Endothelial cell (in vitro differentiated cells): ENCODE measurements around the gene GPR3. TPM values are rescaled to one million over a fixed set of nuclear protein-coding genes. Genes with fewer than 3 reads are reported as not detected.
"Not testable (repeated sequence)": the region's sequence is repeated elsewhere in the genome, so short reads cannot be mapped to it uniquely, and the experiment has no call there.

ENCODE experiments used
- DNase-seq: peaks from one replicate; pipeline ENCODE4 v3.0.0; 2021; ENCODE audit warnings: low spot score
- H3K27ac Mint-ChIP-seq: one replicate; pipeline ENCODE4 v1.8.0; 2021; ENCODE audit warnings: mixed read lengths, inconsistent platforms; ENCODE audit not compliant: unreplicated experiment
- H3K27me3 Mint-ChIP-seq: one replicate; pipeline ENCODE4 v1.8.0; 2021; ENCODE audit warnings: mild to moderate bottlenecking, moderate library complexity, mixed read lengths, inconsistent platforms; ENCODE audit not compliant: unreplicated experiment
- H3K36me3 Mint-ChIP-seq: one replicate; pipeline ENCODE4 v1.8.0; 2021; ENCODE audit warnings: mild to moderate bottlenecking, low read depth, mixed read lengths, inconsistent platforms; ENCODE audit not compliant: unreplicated experiment
- H3K4me1 Mint-ChIP-seq: one replicate; pipeline ENCODE4 v1.8.0; 2021; ENCODE audit warnings: mild to moderate bottlenecking, mixed read lengths, inconsistent platforms; ENCODE audit not compliant: unreplicated experiment
- H3K4me3 Mint-ChIP-seq: one replicate; pipeline ENCODE4 v1.8.0; 2021; ENCODE audit warnings: mild to moderate bottlenecking, mixed read lengths, inconsistent platforms; ENCODE audit not compliant: unreplicated experiment
- H3K9me3 Mint-ChIP-seq: one replicate; pipeline ENCODE4 v1.8.0; 2021; ENCODE audit warnings: mixed read lengths, inconsistent platforms; ENCODE audit not compliant: unreplicated experiment
- total RNA-seq: library from RNA; stranded (reverse); fragmentation: NEBNext Ultra II Directional; extraction: Animal tissue kit (Norgen Biotek cat#: 25700); gene quantifications from one replicate; pipeline ENCODE4 v1.2.1, GENCODE V29; 2021; ENCODE audit not compliant: unreplicated experiment
- TF ChIP-seq, protein P1 (sequence below): fragments of 200-600 bp; sonication (generic); IDR thresholded peaks from one replicate; pipeline ENCODE4 v1.5.0; 2021; ENCODE audit warnings: antibody characterized with exemption; ENCODE audit not compliant: unreplicated experiment

GPR3 gene
- total RNA-seq, 1 donor from 2014 or later, result 2.4 TPM

DNA sequence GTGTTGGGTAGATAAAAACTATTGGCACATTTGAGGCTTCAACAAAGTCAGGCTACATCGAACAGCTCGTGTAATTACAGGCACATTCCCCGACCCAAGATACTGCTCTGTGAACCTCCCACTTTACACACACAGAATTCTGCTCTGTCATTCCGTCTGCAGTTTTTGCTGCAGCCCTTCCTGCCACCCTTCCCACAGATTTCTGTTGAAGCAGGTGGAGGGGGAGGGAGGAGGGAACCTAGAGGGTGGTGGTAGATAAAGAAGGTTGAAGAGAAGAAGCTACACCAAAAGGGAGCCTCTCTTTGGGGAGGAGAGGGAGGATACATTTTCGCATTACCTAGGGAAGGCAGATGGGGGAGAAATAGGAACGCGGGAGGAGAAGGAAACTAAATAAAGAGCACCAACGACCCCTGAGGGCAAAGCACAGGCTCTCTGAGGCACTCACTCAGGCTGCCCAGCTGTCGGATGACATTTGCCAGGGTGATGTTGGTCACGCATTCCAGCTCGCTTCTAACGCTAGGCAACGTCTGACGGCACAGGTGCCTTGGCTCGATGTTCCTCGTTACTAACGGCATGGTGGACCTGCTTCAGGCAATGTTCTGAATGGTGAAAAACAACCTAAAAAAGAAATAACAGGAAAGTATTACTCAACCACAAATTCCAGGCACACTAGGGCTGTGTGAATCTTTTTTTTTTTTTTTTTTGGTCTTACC is 36.0 kb downstream of the GPR3 start:
- Mint-ChIP-seq H3K27me3 (peaks cover 4% of the 10 kb centered on the region), H3K36me3 (peaks cover 31% of the 10 kb centered on the region), H3K27ac (peak overlapping the region; percentile 94), H3K4me1 (peaks cover 64% of the 10 kb centered on the region), H3K4me3 (peak overlapping the region; percentile 47), H3K9me3 (peaks cover 1% of the 10 kb centered on the region)
- no peak for DNase-seq
- TF ChIP-seq, protein P1, sequence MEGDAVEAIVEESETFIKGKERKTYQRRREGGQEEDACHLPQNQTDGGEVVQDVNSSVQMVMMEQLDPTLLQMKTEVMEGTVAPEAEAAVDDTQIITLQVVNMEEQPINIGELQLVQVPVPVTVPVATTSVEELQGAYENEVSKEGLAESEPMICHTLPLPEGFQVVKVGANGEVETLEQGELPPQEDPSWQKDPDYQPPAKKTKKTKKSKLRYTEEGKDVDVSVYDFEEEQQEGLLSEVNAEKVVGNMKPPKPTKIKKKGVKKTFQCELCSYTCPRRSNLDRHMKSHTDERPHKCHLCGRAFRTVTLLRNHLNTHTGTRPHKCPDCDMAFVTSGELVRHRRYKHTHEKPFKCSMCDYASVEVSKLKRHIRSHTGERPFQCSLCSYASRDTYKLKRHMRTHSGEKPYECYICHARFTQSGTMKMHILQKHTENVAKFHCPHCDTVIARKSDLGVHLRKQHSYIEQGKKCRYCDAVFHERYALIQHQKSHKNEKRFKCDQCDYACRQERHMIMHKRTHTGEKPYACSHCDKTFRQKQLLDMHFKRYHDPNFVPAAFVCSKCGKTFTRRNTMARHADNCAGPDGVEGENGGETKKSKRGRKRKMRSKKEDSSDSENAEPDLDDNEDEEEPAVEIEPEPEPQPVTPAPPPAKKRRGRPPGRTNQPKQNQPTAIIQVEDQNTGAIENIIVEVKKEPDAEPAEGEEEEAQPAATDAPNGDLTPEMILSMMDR, result no peak

DNA sequence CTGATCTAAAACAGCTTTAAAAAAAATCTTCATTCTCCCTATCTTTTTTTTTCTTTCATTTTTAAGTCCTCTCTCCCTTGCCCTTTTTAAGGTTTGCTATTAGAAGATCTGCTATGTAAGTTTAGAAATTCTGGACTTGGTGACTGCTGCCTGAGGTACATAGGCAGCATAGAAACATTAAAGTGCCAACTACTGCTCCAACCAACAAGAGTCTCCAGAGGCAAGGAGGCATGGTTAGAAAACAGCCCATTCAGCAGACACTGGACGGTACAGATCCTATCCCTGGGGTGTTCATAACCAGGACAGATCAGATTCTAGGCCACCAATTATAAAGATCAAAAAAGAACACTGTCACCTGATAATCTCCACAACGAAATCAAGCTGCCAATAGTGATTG is 36.6 kb downstream of the GPR3 start:
- Mint-ChIP-seq H3K27me3 (peaks cover 8% of the 10 kb centered on the region), H3K4me3 (no peak overlapping the region), H3K27ac (peak overlapping the region; percentile 94), H3K9me3 (peaks cover 6% of the 10 kb centered on the region), H3K4me1 (peaks cover 68% of the 10 kb centered on the region), H3K36me3 (peaks cover 28% of the 10 kb centered on the region)
- TF ChIP-seq, protein P1, result no peak
- DNase-seq, result no peak

DNA sequence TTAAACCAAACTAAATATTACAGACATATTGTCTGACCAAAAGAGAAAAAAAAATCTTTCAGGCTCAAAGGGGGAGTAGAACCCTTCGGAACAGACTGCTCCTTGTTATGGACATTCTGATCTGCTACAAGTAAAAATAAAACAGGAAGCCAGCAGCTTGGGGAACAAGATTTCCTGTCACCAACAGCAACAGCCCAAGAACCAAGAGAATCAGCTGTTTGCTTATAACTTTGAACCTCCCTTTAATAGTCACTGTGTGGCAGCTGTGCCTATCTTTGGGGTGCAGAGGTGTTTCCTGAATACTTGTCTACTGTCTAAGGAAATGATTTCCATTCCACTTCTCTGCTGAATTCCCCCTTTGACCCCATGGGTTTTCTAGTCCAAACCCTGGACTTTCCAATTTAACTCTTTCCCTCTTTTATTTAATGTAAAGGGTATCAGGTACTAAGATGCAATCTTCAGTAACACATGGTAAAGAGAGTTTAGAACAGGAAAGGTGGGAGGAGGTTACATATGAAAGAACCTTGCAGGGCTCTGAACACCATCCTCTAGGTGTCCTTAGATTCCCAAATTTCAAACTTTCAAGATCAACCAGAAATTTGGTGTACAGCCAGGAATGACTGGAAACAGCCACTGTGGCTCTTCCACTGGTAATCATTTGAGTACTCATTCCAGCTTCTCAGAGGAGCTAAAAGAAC is 38.6 kb downstream of the GPR3 start:
- peak overlapping the region; percentile 50 for H3K4me3 Mint-ChIP-seq
- peaks cover 8% of the 10 kb centered on the region for H3K27me3 Mint-ChIP-seq
- H3K9me3 Mint-ChIP-seq, result peaks cover 6% of the 10 kb centered on the region
- DNase-seq, result no peak
- H3K27ac Mint-ChIP-seq, result peak overlapping the region; percentile 94
- TF ChIP-seq, protein P1, result no peak
- H3K36me3 Mint-ChIP-seq, result peaks cover 19% of the 10 kb centered on the region
- H3K4me1 Mint-ChIP-seq, result peaks cover 71% of the 10 kb centered on the region

DNA sequence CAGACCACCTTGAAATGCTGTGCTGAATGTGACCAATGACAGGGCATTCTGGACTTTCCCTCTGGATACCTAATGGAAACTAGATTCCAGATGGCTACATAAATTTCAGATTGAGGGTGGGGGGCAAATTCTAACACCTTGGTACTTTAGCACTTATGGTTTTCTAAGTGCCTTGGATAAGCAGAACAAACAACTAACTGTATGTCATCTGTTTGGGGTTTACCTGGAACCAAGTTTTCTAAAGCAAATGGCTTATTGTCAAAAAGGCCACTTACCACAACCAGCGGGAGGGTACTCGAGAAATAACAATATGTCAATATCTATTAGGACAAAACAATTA is 39.1 kb downstream of the GPR3 start:
- peaks cover 16% of the 10 kb centered on the region for H3K36me3 Mint-ChIP-seq
- H3K4me1 Mint-ChIP-seq, result peaks cover 72% of the 10 kb centered on the region
- H3K27me3 Mint-ChIP-seq, result peaks cover 8% of the 10 kb centered on the region
- peak overlapping the region; percentile 50 for H3K4me3 Mint-ChIP-seq
- H3K27ac Mint-ChIP-seq, result peak overlapping the region; percentile 94
- TF ChIP-seq, protein P1, result no peak
- peaks cover 6% of the 10 kb centered on the region for H3K9me3 Mint-ChIP-seq
- DNase-seq, result no peak

DNA sequence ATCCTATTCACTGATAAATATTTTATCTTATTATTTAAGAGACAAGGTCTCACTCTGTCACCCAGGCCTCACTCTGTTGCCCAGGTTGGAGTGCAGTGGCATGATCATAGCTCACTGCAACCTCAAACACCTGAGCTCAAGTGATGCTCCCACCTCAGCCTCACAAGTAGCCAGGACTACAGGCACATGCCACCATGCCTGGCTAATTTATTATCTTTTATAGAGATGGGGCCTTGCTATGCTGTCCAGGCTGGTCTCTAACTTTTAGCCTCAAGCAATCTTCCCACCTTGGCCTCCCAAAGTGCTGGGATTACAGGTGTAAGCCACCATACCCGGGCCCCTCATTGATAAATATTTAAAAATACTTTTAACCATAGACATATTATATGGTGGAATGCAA is 40.3 kb downstream of the GPR3 start:
- H3K27me3 Mint-ChIP-seq, H3K4me3 Mint-ChIP-seq, H3K9me3 Mint-ChIP-seq, H3K36me3 Mint-ChIP-seq, DNase-seq, H3K27ac Mint-ChIP-seq: not testable (repeated sequence)
- peaks cover 70% of the 10 kb centered on the region for H3K4me1 Mint-ChIP-seq
